HG02884 (cell line): ENCODE measurements around the gene CTBP1.

Source experiments
- ATAC-seq: cut with Tn5 transposase; IDR thresholded peaks from one replicate; pipeline ENCODE4 v1.9.1; 2021; ENCODE audit warnings: mild to moderate bottlenecking, moderate library complexity; ENCODE audit not compliant: unreplicated experiment

Gene CTBP1

DNA sequence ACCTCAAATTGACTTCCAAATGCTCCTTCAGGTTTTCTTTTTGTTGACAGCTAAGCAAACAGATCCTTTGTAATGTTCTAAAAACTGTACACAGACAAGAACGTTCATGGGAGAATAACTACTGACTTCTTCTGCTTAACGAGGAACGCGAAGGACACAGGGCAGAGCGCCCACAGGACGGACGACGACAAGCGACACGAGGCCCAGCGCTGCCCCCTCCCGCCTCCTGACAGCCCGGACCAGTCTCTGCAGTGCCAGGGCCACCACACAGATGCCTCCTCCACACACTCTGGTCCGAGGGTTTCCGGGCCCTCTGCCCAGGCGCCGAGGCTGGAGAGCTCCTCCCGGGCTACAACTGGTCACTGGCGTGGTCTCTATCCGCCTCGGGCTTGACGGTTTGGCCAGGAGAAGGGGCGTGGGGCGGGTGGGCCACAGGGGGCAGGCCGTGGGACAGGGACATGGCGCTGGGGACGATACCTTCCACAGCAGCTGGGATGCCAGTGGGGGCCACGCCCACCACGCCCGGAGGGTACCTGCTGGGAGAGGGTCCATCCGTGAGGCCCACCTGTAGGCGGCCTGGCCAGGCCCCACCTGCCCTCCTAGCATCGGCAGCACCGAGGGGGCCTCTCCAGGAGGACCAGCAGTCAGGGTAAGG, 36.9 kb downstream of the CTBP1 start:
- ATAC-seq = no peak

DNA sequence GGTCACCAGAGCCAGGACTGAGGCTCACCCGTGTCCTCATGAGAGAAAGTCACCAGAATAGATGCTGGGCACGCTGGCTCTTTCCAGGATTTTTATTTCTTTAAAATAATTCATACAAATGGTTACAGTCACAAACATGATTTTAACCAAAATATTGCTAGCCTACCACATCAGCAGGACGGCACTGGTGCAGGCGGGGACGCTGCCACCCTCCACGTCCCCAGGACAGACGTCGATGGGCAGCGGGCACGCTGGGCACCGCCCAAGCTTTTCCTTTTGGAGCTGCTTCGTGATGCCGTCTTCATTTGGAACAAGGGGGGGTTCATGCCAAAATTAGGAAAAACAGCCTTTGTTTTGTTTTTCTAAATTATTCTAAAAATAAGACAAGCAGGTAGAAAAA, 37.6 kb downstream of the CTBP1 start:
- ATAC-seq = no peak

DNA sequence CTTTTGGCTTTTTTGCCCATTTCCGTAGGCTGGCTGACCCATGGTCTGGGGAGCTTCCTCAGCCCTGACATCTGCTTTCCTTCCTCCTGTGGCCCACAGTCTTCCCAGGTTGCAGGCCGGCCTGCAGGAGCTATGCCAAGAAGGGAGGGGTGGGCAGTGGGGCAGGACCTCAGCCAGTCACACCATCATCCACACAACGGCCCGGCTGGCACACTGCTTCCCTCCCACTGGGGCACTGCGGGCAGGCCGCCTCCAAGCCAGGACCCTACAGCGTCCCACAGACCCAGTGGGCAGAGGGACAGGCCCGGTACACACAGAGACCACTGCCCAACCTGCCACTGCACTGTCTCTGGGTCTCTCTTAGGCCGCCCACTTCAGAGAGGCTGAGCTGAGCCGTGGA, 38.0 kb downstream of the CTBP1 start:
- no peak for ATAC-seq

DNA sequence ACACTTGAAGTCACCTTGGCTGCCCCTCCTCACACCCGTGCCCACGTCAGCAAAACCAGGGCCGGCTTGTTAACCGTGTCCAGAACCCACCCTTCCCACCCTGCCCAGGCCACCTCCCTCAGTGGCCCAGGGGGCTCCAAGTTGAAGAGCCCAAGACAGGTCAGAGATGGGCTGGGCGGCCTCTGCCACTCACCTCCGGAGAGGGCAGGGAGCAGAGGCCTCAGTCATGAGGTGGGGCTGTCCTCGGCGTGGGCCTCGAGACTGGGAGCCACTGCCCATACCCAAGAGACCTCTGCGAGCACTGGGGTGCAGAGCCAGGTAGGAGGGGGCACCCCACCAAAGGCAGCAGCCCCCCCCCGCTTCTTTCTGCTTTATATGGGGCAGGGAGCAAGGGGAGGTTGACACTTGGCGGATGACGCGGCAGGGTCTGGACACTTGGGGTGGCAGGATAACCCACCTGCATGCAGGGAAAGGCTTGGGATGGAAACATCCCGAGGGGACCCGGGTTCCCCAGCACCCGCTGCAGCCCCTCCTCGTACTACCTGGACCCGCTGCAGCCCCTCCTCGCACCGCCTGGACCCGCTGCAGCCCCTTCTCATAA, 38.6 kb downstream of the CTBP1 start:
- ATAC-seq = no peak

DNA sequence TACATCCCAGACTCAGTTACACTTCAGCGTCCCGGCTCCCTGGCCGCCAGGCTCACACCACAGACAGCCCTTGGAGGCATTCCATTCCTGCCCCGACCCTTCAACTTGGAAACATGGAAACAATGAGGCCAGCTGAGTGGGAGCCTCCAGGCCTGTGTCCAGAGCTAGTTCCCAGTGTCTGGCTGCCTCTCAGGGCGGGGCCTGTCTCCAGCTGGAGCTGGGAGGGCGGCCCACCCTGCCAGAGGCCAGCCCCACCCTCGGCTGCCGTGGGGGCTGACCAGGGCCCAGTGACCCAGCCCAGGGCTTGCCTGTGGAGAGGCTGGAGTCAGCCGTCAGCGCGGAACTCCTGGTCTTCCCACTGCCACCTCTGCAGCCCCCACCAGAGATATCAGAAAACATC, 39.1 kb downstream of the CTBP1 start:
- ATAC-seq = no peak

DNA sequence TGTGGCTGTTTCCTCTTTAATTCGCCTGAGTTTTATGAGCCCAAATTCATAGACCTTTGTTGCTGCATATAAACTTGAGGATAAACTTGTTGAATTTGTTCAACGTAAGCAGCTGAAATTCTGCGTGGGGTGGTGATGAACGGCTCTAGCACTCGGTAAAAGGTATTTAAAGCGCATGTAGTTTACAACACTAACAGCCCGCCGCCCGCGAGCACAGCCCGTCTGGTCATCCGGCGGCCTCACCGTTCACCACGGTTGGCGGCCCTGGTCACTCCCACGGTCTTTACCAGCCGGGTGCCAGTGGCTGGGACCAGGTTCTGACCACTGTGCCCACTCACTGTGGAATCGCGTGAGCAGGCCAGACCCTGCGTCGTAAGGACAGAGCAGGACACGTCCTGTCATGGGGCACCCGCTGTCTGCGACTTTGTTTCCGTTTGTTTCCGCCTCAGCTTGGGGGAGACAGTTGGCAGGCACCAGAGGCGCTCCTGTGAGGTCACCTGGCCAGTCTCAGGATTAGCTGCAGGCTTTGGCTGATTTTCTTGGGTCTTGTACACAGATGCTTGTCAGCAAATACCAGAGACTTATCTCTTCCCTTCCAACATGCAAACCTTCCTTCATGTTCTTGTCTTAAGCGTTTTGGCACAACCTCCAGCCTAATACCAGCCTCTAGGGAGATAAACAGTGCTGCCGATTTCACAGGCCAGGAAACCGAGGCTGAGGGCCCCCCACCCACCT, 39.8 kb downstream of the CTBP1 start:
- no peak for ATAC-seq

DNA sequence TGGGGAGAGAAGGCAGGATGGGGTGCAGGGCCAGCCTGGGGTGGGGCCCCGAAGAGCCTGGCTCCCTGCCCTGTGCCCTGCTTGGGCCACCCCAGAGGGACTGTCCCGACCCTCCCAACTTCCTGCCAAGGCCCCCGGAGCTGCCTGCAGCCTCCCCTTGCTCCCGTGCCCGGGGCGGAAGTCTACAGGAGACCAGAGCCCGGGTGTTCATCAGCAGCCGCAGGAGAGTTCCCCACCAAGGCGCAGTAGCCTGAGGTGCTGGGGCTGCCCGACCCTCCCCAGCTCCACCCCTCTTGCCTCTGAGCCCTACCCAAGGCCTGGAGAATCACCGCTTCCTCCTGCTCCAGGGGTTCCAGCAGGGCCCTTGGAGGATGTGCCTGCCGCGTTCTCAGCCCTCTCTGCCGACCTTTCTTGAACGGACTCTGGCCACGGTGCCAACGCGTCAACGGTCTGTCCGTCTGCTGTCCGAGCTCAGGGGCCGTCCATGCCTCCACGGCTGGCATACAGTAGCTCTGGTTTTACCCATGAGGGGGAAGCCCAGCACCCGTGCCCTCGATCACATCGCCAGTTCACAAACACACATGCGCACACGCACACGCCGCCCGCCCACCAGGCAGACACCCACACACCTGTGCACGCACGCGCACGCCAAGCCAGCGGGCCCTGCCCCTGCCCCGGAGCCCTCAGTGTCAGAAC, 40.5 kb downstream of the CTBP1 start:
- no peak for ATAC-seq

DNA sequence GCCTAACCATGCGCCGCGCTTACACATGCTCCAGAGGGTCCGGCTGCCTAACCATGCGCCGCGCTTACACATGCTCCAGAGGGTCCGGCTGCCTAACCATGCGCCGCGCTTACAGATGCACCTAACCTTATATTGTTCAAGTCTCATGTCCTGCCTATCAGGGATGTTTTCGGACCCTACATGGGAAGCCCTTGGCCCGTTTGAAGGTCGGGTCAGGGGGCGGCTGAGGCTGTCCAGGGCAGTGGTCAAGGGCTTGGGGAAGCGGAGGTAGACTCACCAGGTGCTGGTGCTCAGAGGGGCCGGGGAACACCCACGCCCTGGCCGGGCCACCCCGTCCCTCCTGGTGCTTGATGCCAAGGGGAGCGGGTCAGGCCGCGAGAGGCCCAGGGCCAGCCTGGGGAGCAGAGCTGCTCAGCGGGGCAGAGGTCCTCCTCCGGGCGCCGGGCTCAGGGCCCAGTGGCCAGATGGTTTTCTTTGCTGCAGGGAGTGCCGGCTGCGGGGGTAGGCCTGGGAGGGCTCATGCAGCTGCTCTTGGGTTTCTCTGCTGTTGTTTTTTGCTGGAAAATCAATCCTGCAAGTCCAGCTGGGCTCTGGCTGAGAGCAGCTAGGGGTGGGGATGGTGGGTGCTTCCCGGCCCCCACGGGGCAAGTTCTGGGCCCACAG, 41.2 kb downstream of the CTBP1 start:
- ATAC-seq = no peak

DNA sequence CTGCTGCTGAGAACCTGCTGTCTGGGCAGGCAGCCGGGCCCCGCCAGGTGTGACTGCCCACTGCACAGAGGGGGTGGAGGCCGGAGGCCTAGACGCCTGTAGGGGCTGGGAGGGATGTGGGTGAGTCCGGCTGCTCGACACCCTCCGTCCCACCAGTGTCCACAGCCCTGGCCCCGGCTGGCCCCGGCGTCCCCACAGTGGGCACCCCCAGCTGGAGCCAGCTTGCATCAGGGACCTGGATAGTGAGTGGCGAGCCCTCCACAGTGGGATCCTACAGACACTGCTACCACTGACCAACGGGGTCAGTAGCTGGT, 41.8 kb downstream of the CTBP1 start:
- ATAC-seq = no peak

DNA sequence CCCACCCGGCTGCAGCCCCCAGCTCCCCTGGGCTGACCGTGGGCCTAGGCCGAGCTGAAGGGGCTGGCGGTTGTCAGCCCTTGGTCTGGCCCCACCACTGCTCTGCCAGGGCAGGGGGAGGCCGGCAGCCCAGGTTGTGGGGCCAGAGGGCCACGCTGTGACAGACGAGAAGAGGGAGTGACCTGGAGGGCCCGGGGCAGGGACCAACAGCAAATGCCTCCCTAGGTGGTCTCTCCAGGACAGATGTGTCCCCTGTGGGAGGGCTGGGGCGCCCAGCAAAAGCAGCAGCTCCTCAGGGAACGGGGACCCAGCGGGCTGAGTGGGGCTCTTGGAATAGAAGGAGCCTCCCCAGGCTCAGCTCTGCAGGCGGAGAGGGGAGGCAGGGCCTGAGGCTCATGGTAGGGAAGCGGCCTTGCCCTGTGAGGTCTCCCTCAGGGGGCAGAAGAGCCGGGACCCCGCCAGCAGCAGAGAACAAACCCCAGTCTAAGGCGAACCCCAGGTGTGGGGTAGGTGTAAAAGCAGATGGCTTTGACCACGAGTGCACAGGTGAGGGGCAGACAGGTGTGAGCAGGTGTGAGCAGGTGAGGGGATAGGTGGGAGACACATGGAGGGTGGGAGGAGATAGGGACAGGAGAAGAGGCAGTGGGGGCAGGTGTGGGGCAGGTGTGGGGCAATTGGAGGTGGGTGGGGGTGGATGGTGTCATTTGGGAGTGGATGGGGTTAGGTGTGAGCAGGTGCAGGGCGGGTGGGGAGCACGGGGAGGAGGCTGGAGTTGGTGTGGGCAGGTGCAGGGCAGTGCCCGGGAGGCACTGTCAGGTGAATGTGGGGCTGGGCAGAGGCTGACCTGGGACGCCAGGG, 42.4 kb downstream of the CTBP1 start:
- ATAC-seq = no peak

DNA sequence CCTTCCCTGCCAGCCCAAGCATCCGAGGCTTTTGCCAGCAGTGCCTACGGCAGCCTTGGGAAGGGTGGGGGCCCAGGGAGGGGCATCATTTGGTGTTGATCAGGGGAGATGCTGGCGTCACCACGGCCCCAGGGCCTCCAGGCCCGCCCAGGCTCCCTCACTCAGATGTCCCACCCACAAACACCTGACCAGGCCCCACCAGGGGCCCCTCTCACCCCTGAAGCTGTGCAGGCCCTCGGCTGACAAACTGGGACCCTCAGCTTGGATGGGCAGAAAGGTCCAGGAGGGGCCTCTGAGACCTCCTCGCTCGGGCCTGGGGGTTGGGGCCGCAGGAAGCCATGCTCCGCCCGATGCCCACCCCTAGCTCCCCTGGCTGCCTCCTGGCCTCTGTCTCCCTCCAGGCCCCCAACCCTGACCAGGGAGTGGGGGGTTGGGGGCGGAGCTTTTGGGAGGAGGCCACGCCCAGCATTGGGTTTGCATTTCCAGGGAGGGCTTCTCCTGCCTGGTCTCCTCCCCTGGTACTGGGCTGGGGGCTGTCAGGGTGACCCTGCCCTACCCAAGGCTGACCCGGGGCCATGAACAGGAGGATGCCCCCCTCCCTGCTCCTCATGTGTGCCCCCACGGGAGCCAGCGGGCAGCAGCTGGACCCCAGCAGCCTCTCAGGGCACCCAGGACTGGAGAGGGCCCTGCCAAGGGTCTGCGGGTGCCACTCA, 43.2 kb downstream of the CTBP1 start:
- ATAC-seq = no peak

DNA sequence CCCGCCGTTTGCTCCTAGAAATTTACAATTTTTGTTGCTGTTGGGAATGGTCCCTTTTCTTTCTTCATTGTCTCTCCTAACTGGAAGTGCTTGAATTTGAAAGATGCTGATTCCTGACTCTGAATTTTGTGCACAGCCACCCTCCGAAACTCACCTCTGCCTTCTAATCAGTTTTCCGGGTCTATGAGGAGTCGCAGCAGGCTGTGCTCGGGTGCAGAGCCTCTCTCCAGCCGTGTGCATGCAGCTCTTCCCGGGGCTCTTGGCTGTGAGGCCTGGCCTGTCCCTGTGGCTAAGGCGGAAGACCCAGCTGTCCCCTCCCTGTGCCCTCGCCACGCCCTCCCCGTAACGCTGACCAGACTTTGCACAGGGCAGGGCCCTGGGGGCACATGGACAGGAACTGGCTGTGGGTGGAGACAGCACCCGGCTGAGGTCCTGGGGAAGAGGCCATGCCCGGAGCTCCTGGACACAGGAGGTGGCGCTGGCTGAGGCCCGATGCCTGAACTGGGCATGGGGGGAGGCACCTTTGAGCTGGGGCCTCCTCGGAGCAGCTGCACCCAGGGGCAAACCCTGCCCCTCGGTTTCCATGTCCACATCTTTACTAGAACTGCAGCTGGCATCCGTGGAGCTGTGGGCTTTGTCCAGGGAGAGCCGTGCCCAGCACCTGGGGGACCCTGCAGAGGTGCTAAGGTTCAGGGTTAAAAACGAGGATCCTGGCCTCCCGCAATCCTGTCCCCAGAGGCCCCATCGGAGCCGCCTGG, 43.9 kb downstream of the CTBP1 start:
- no peak for ATAC-seq

DNA sequence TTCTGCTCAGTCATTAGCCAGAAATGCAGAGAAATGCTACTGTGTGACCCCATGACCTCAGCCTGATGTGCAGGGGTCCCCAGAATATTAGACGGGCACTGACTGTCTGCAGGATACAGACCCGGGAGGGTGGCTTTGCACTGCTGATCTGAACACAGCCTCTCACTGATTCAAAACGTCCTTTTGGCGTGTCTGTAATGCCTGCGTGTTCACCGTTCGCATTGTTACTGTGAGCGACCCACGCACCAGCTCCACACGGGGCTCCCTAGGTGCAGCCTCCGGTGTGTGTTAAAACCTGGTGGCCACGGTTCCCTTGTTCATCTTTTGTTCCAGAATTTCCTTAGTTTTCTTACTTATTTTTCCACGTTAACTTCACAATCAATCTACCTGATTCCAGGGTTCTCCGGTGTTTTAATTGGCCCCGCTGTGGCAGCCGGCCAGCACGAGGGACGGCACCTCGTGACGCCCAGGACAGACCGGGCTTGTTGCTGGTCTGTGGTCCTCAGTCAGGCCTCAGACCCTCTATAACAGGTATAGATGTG, 44.6 kb downstream of the CTBP1 start:
- no peak for ATAC-seq

DNA sequence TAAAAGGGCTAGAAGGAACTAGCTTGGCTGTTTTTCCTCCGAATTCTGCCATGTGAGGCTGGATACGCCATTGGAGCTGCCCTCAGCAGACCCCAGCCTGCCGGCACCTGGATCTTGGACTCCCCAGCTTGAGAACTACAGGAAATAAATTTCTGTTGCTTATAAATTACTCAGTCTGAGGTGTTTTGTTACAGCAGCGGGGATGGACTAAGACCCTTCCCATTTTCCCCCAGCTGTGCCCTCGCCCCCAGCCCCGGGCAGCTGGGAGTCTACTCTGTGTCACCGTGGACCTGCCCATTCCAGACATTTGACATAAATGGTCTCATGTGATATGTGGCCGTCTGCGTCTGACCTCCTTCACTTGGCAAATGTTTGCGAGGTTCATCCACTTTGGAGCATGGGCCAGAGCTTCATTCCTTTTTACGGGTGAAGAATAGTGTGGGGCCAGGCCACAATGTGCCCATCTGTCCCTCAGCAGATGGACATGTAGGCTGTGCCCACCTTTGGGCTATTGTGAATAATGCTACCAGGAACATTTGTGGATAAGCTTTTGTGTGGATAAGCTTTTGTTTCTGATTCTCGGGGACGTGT, 45.8 kb downstream of the CTBP1 start:
- ATAC-seq = no peak

DNA sequence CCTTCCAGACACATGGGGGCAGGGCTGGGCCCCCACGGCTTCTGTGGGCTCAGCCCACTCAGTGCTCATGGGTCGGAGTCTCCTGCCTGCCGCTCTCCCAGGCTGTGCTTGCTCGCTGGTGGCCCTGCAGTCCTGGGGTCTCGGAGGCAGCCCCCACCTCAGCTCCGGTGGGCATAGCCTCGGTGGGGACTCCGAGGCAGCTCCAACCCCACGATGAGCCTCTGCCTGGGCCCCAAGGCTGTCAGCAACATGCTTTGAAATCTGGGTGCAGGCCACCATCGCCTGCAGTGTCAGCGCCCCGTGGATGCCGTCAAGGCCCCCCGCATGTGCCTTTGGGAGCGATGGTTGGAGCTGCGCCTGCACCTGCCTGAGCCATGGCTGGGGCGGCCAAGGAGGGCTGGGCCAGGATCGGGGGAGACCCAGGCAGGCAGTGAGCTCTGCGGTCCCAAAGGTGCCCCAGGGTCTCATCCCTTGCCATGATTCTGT, 46.4 kb downstream of the CTBP1 start:
- ATAC-seq = no peak

DNA sequence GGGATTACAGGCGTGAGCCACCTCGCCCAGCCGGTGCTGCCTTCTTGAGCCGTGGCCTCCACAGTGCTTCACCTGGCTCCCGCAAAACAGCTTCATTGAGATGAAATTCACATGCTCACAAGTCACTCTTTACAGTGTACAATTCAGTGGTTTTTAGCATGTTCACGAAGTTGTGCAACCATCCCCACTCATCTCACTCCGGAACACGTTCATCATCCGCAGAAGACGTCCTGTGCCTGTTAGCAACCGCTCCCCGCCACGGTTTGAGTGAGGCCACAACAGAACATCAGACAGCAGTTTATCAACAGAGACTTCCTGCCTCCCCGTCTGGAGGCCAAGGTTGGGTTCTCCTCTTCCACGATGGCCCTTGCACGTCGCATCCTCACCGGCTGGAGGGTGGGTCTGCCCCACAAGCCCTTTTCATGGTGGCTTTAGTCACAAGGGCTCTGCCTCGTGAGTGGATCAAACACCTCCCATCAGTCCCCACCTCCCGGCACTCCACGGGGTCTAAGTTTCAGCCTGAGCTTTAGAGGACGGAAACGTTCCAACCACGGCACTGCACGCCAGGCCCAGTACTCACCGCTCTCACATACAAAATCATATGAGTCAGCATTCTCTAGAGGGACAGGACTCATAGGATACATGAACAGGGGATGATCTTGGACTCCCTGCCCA, 46.9 kb downstream of the CTBP1 start:
- peak; percentile 36 for ATAC-seq

DNA sequence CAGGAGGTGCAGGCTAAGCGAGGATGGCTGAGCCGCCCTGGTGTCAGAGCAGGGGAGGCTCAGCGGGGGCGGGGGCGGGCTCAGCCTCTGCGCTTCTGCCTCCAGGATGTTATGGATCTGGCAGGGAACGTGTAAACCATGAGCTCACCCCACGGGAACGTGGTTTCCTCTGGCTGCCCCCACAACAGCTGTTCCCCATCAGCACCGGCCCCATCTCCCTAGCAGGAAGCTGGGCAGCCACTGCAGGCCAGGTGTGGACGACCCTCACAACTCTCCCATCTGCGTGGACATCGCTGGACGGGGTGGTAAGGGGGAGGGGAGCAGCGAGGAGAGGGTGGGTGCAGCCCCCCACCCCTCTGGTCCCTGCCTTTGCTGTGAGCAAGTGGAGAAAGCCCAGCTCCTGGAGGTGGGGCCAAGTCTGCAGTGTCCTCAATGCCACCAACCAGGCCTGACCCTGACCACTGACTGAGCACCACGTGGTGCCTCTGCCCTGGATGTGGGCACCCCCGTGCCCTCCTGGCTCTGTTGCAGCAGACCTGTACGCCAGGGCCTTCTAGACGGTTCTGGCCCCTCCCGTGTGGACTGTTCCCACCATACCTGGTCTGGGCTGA, 48.4 kb downstream of the CTBP1 start:
- no peak for ATAC-seq
